ENCODE measurements around the gene TNFAIP8.
"Not testable (repeated sequence)": the region's sequence is repeated elsewhere in the genome, so short reads cannot be mapped to it uniquely, and the experiment has no call there.

Gene TNFAIP8

DNA sequence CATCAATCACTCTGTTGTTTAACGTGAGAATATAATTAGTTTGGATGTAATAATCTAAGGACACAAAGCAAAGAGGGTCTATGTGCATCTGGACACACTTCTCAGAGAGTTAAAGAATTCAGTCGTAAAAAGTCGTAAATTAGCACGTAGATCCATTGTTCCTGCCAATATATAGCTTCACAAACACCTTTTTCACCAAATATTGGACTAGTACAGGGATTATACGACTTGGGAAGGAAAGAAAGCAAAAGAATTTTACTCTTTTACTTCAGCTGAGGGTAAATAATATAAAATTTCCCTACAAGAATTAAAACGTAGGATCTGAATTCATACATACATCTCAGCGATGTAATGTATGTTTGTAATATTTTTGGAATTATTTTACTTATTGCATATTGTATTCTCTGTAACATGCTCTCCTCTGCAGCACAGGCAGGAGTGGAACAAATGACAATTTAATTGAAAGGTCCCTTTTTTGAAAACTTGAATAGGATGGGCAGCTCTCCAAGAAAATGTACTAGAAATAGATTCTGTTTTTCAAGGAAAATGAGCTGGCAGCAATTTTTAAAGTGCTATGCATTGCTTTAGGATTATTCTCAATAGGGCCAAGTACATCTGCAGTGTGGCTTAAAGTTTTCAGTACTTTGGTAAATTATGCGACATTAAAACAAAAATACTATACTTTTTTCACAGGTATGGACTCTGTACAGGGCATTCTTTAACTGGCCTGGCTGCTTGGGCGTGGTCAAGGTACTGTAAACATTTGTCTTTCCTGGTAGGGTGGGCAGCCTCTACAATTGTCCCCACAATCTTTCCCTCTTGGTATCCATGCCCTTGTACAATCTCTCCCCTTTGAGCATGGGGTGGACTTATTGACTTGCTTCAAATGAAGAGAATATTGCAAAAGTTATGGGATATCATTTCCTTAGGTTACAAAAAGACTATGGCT is 56.7 kb downstream of the TNFAIP8 start:
- TF ChIP-seq, protein P1, sequence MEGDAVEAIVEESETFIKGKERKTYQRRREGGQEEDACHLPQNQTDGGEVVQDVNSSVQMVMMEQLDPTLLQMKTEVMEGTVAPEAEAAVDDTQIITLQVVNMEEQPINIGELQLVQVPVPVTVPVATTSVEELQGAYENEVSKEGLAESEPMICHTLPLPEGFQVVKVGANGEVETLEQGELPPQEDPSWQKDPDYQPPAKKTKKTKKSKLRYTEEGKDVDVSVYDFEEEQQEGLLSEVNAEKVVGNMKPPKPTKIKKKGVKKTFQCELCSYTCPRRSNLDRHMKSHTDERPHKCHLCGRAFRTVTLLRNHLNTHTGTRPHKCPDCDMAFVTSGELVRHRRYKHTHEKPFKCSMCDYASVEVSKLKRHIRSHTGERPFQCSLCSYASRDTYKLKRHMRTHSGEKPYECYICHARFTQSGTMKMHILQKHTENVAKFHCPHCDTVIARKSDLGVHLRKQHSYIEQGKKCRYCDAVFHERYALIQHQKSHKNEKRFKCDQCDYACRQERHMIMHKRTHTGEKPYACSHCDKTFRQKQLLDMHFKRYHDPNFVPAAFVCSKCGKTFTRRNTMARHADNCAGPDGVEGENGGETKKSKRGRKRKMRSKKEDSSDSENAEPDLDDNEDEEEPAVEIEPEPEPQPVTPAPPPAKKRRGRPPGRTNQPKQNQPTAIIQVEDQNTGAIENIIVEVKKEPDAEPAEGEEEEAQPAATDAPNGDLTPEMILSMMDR (IDR thresholded peaks at IDR 0.05; ENCODE audit: low read depth, low read length) = no peak
- no peak for TF ChIP-seq EZH2phosphoT487 (IDR thresholded peaks at IDR 0.05; ENCODE audit: low read depth)
- Histone ChIP-seq H3K79me2 (ENCODE audit: low read length) (no peaks in the 10 kb centered on the region), H3K4me3 (ENCODE audit: low read length) (peak overlapping the region; percentile 79; the same call in 1 of the 2 replicates), H3K9ac (ENCODE audit: low read length) (peak overlapping the region; percentile 23; the same call in 1 of the 2 replicates), H2AFZ (ENCODE audit: low read depth, low read length) (no peak overlapping the region), H4K20me1 (ENCODE audit: insufficient read depth, low read length) (no peaks in the 10 kb centered on the region), H3K4me2 (ENCODE audit: low read length) (peak overlapping the region; percentile 85), H3K4me1 (ENCODE audit: low read length) (peaks cover 76% of the 10 kb centered on the region), H3K27me3 (ENCODE audit: low read depth, low read length) (no peaks in the 10 kb centered on the region), H3K27ac (ENCODE audit: low read length) (no peak overlapping the region), H3K36me3 (replicated peaks; ENCODE audit: low read depth, low read length) (no peaks in the 10 kb centered on the region), H3K9me3 (ENCODE audit: insufficient read depth, low read length) (no peaks in the 10 kb centered on the region)

DNA sequence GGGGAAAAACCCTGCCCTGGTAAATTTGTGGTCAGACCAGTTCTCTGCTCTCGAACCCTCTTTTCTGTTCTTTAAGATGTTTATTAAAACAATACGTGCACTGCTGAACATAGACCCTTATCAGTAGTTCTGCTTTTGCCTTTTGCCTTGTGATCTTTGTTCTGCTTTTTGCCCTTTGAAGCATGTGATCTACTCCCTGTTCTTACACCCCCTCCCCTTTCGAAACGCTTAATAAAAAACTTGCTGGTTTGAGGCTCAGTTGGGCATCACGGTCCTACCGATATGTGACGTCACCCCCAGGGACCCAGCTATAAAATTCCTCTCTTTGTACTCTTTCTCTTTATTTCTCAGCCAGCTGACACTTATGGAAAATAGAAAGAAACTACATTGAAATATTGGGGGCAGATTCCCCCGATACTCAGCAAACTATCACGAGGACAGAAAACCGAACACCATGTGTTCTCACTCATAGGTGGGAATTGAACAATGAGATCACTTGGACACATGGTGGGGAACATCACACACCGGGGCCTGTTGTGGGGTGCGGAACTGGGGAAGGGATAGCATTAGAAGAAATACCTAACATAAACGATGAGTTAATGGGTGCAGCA is 58.4 kb downstream of the TNFAIP8 start:
- H3K4me1 ChIP-seq (ENCODE audit: low read length) = peaks cover 87% of the 10 kb centered on the region
- peak overlapping the region; percentile 34; the same call in 1 of the 2 replicates for H3K9ac ChIP-seq (ENCODE audit: low read length)
- H3K4me2 ChIP-seq (ENCODE audit: low read length) = peak overlapping the region; percentile 85
- not testable (repeated sequence) for H4K20me1 ChIP-seq (ENCODE audit: insufficient read depth, low read length); H2AFZ ChIP-seq (ENCODE audit: low read depth, low read length); H3K36me3 ChIP-seq (replicated peaks; ENCODE audit: low read depth, low read length); H3K79me2 ChIP-seq (ENCODE audit: low read length); H3K27me3 ChIP-seq (ENCODE audit: low read depth, low read length); H3K9me3 ChIP-seq (ENCODE audit: insufficient read depth, low read length)
- H3K4me3 ChIP-seq (ENCODE audit: low read length) = 0 out of 2 replicates have a peak overlapping the region, but pooled peaks have one; percentile 36
- peak overlapping the region; percentile 87 for H3K27ac ChIP-seq (ENCODE audit: low read length)

DNA sequence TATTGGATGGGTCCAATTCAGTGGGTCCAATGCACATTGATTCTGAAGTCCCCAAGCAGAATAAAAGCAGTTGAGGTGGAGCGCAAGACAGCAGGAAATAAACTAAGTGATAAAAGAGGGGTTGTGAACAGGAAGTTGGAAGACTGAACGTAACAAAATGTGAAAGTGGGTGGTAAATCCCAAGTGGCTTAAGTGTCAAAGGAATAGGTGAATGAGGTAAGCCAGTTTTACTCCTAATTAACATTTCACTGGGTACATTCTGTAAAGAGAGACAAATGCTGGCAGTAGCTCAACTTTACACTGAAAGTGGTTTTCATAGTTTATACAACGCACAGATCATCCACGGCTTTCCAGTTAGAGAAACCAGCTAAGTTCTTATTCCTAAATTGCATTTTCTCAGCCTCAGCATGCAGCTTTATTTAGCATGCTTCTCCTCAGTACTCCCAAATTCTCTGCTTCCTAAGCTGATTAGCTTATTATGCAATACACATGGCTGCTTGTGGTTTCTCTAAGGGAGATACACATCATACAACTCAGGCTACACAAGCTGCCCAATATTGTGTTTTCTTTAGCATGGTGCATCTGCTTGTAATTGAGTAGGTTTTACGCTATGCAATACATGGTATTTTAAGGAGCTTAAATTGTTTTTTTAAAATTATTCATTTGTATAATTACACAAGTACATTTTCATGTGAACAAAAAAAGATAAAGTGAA is 62.2 kb downstream of the TNFAIP8 start:
- H3K27me3 ChIP-seq (ENCODE audit: low read depth, low read length) = no peaks in the 10 kb centered on the region
- H3K4me1 ChIP-seq (ENCODE audit: low read length) = peaks cover 65% of the 10 kb centered on the region
- no peaks in the 10 kb centered on the region for H4K20me1 ChIP-seq (ENCODE audit: insufficient read depth, low read length)
- no peaks in the 10 kb centered on the region for H3K79me2 ChIP-seq (ENCODE audit: low read length)
- H2AFZ ChIP-seq (ENCODE audit: low read depth, low read length) = no peak overlapping the region
- H3K4me3 ChIP-seq (ENCODE audit: low read length) = peak overlapping the region; percentile 48
- no peaks in the 10 kb centered on the region for H3K9me3 ChIP-seq (ENCODE audit: insufficient read depth, low read length)
- H3K9ac ChIP-seq (ENCODE audit: low read length) = peak overlapping the region; percentile 4; the same call in 1 of the 2 replicates
- TF ChIP-seq, protein P1 (IDR thresholded peaks at IDR 0.05; ENCODE audit: low read depth, low read length) = no peak
- TF ChIP-seq EZH2phosphoT487 (IDR thresholded peaks at IDR 0.05; ENCODE audit: low read depth) = no peak
- no peaks in the 10 kb centered on the region for H3K36me3 ChIP-seq (replicated peaks; ENCODE audit: low read depth, low read length)
- H3K27ac ChIP-seq (ENCODE audit: low read length) = peak overlapping the region; percentile 82
- peak overlapping the region; percentile 72 for H3K4me2 ChIP-seq (ENCODE audit: low read length)

DNA sequence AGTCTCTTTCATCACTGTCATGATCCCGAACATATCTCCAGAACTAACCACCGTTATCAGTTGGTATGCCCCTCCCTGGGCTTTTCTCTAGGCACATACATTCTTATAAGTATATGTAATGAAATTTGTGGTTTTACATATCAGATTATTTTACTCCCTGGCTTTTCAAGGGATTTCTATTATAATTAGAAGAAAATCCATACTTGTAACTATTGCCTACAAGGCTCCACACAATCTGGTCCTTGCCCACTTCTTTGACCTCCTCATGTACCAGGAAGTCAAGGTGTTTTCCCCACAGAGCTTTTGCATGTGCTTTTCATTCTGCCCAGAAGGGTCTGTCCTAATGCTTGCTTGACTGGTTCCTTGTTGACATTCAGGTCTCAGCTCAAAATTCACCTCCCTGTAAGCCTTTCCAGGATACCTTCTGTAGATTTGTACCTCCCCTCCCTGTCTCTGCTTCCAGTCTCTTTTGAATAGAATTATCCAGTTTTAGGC is 62.8 kb downstream of the TNFAIP8 start:
- H3K27me3 ChIP-seq (ENCODE audit: low read depth, low read length) = no peaks in the 10 kb centered on the region
- H3K36me3 ChIP-seq (replicated peaks; ENCODE audit: low read depth, low read length) = no peaks in the 10 kb centered on the region
- no peaks in the 10 kb centered on the region for H3K79me2 ChIP-seq (ENCODE audit: low read length)
- TF ChIP-seq EZH2phosphoT487 (IDR thresholded peaks at IDR 0.05; ENCODE audit: low read depth) = no peak
- TF ChIP-seq, protein P1 (IDR thresholded peaks at IDR 0.05; ENCODE audit: low read depth, low read length) = no peak
- peak overlapping the region; percentile 28; the same call in 1 of the 2 replicates for H3K9ac ChIP-seq (ENCODE audit: low read length)
- no peaks in the 10 kb centered on the region for H3K9me3 ChIP-seq (ENCODE audit: insufficient read depth, low read length)
- no peak overlapping the region for H2AFZ ChIP-seq (ENCODE audit: low read depth, low read length)
- peaks cover 59% of the 10 kb centered on the region for H3K4me1 ChIP-seq (ENCODE audit: low read length)
- peak overlapping the region; percentile 82 for H3K27ac ChIP-seq (ENCODE audit: low read length)
- H4K20me1 ChIP-seq (ENCODE audit: insufficient read depth, low read length) = no peaks in the 10 kb centered on the region
- peak overlapping the region; percentile 48 for H3K4me3 ChIP-seq (ENCODE audit: low read length)
- H3K4me2 ChIP-seq (ENCODE audit: low read length) = peak overlapping the region; percentile 72

Measured in OCI-LY3 (cell line).